HG03066 (cell line): Measurements from ENCODE around the gene NLRP4.
"Not testable (repeated sequence)": the region's sequence is repeated elsewhere in the genome, so short reads cannot be mapped to it uniquely, and the experiment has no call there.

Experiments used
- ATAC-seq: cut with Tn5 transposase; IDR thresholded peaks from one replicate; pipeline ENCODE4 v1.9.1; 2021; ENCODE audit warnings: low read depth; ENCODE audit not compliant: unreplicated experiment

The NLRP4 gene

DNA sequence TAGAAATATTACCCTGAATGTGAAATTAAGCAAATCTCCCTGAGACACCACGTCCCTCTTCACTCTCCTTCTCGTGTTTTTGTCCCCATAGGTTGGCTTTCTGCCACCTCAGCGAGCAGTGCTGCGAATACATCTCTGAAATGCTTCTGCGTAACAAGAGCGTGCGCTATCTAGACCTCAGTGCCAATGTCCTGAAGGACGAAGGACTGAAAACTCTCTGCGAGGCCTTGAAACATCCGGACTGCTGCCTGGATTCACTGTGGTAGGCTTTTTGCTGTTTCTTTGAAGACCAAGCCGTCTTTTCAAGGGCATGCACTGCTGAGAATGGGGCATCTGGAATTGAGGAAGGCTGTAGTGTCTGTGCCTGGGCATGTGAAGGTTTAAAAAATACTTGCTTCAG, 34.4 kb downstream of the NLRP4 start:
- ATAC-seq: no peak

GRCh38 chr19:55877211-55877610, 40.9 kb downstream of the NLRP4 start:
- ATAC-seq: no peak

DNA sequence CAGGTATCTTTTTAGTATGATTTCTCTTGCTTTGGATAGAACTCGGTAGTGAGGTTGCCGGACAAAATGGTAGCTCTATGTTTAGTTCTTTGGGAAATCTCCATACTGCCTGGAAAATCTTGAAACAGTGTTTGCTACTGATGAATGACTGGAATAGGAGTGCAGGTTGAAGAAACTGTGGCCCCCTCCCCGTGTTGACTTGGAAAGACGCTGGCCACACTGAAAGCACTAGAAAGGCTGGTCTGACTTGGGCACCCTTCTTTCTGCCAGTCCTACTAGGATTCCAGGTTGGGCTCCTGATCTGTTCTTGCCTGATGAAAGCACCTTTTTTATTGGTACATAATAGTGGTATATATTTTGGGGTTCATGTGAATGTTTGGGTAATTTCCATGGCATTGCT, 46.3 kb downstream of the NLRP4 start:
- ATAC-seq: no peak

GRCh38 chr19:55898911-55899310, 62.6 kb downstream of the NLRP4 start:
- ATAC-seq: no peak

DNA sequence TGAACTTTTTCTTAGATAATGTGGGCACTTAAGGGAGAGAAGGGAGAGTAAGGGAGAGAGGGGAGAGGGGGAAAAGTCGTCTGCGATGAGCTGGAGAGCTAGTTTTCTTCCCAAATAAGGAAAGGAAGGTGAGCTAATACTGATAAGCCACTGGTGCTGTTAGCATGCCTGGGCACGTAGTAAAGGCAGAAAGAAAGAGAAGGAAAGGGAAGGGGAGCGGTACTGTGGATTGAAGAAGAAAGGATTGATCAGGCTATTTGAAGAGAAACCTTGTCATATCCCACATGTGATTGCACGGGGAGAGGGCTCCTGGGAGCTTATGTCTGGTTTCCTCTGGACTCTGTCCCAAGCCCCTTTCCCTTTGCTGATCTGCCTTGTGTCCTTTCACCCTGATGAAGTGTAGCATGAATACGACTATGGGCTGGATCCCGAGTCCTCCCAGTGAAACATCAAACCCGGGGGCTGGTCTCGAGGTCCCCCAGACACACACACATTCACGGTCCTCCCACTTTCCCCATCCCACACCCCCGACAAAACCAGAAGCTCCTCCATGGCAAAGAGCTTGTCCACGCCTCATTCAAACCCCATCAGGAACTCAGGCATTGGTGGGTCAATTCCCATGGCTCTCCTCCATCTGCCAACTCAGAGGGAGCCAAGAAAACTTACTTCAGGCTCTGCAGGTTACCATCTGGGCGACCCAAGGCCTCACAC, 65.2 kb downstream of the NLRP4 start:
- no peak for ATAC-seq

DNA sequence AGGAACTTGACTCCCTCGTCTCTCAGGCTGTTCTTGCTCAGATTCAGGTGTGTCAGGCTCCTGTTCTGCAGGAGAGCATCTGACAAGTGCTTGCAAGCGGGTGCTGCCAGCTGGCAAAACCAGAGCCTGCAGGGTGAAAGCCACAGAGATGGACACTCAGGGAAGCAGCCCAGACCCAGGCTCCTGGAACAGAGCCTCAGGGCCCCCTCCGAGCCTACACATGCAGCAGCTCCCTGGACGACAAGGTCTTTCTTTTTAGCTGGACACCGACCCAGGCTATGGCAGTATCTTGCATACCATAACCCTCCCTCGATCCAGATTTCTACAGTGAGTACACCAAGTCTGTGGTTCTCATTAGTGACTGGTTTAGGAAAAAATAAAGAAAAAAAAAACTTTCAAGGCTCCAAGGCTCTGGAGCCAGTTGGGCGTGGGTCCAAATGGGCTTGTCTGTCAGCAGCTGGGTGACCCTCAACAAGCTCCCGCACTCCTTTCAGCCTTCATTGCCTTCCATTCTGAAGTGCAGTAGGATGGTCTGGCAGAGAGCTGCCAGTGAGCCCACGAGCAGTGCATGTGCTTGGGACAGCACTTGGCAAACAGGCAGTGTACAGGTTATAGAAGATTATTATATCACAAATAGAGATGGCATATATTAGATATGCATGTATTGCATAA, 65.9 kb downstream of the NLRP4 start:
- no peak for ATAC-seq

GRCh38 chr19:55907286-55907685, 70.9 kb downstream of the NLRP4 start:
- ATAC-seq: no peak

- no peak for ATAC-seq
Measured at GRCh38 chr19:55907746-55908145, 71.4 kb downstream of the NLRP4 start.

- no peak for ATAC-seq
Measured at GRCh38 chr19:55909801-55910200, 73.5 kb downstream of the NLRP4 start.

DNA sequence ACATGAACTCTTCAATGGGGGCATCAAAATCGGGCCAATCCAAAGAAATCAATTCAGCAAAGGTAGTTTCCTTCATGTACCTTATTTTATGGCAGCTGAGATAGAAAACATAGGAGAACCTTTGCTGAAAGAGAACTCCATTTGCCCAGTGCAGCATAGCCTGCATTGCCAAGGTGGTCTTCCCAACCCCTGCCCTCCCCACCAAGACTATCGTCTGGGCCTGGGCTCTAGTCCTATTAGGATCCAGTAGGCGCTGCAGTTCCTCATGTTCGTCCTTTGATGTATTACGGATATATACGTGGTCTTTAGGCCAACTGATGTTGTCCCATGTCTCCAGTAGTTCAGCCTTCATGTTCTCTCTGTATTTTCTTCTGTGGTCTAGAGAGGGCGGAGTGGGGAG, 76.6 kb downstream of the NLRP4 start:
- ATAC-seq: no peak

DNA sequence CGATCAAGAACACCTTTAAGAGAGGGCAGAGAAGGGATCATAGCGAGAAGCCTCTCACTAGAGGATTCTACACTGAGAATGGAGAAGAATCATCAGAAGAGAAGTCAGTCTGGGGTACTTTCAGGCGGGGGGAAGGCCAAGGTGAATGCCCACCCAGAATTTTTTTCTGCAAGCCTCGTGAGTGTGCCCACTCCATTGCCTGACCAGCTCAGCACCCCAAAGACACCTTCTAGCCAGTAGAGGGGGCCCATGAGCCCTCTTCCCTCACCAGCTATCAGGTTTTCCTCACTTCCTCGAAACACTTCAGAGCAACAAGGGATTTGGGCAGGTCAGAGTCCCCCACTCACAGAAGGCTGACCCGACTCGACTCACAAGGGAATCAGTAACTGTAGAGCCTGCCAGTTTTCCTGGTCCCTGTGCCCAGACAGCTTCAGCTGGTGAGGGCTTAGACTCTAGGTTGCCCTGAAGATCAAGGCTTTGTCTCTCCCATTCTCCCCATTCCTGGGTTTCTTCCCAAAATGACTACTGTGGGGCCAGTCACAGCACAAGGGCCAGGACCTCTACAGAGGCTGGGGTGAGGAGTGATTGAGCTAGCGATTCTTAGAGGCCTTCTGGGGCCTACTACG, 77.4 kb downstream of the NLRP4 start:
- ATAC-seq: no peak

DNA sequence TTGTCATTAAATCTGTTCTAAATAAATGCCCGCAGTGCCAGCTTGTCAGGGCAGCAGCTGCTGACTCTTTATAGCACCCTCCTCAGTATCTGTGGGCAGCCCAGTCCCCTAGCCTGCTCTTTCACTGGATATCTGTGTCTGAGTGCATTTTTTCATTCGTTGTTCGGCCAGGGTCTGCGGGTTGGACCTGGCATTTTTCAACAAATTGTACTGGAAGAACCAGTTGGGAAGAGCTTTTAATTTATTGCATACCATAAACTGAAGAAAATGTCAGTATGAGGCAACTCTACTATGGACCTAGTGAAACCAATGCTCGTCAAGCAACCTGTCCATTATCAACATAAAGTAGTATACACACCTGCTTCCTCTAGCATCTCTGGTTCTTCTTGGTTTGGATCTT, 87.2 kb downstream of the NLRP4 start:
- ATAC-seq: no peak

- no peak for ATAC-seq
Measured at GRCh38 chr19:55927991-55928390, 91.7 kb downstream of the NLRP4 start.

DNA sequence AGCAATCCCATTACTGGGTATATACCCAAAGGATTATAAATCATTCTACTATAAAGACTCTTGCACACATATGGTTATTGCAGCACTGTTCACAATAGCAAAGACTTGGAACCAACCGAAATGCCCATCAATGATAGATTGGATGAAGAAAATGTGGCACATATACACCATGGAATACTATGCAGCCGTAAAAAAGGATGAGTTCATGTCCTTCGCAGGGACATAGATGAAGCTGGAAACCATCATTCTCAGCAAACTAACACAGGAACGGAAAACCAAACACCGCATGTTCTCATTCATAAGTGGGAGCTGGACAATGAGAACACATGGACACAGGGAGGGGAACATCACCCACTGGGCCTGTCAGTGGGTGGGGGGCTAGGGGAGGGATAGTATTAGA, 92.9 kb downstream of the NLRP4 start:
- not testable (repeated sequence) for ATAC-seq

DNA sequence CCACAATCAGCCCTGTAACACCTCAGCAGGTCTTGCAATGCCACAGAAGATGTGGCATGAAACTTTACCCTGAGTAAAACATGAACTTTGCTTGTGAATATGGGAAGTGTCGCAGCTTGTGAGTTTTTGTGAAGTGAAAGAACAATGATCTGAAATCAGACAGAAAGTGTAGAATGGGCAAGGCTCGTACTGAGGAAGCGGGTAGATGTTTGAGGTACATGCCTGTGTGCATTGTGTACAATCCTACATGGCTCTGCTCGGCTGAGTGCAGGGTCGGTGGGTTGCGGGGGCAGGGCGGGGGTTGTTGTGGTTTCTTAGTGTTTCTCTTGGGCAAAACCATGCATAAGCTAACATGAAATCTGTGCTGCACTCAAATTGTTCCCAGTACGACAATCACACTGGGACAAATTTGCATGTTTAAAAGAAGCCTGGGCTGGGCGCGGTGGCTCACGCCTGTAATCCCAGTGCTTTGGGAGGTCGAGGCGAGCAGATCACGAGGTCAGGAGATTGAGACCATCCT, 94.7 kb downstream of the NLRP4 start:
- no peak for ATAC-seq
